KOPT-K1 (cell line): ENCODE results near the gene SYMPK.

ENCODE experiments used
- H3K27ac ChIP-seq: fragments of 200-600 bp; sonication (generic); 2 replicates; pipeline ENCODE4 v1.5.1; 2016; ENCODE audit warnings: antibody characterized with exemption, mild to moderate bottlenecking, low read depth, low read length; ENCODE audit not compliant: poor library complexity, severe bottlenecking
- H3K36me3 ChIP-seq: fragments of 200-600 bp; sonication (generic); 2 replicates; pipeline ENCODE4 v1.5.1; 2017; ENCODE audit warnings: antibody characterized with exemption, mild to moderate bottlenecking, low read length, moderate library complexity; ENCODE audit not compliant: insufficient read depth
- H3K9me3 ChIP-seq: fragments of 200-600 bp; sonication (generic); 2 replicates; pipeline ENCODE4 v1.5.1; 2017; ENCODE audit warnings: antibody characterized with exemption, low read length, mild to moderate bottlenecking; ENCODE audit not compliant: insufficient read depth, poor library complexity, severe bottlenecking

SYMPK gene

DNA sequence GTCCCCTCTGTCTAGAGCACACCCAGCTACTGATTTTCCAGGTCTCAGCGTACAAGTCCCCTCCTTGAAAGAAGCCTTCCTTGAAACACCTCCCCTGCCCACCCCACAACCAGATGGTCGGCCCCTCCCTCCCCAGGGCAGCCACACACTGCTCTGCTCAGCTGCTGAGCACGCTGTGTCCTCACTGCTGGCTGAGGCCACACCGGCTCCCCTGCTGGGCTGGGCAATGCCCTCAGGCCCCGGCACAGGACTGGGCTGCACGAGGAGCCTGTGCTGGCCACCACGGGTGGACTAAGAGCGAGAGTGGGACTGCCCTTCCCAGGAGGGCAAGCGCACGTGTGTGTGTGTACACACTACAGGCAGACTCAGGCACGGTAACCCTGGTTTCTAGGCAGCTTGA, 36.0 kb downstream of the SYMPK start:
- Histone ChIP-seq H3K27ac (no peak overlapping the region), H3K36me3 (peaks cover 97% of the 10 kb centered on the region), H3K9me3 (no peaks in the 10 kb centered on the region)

DNA sequence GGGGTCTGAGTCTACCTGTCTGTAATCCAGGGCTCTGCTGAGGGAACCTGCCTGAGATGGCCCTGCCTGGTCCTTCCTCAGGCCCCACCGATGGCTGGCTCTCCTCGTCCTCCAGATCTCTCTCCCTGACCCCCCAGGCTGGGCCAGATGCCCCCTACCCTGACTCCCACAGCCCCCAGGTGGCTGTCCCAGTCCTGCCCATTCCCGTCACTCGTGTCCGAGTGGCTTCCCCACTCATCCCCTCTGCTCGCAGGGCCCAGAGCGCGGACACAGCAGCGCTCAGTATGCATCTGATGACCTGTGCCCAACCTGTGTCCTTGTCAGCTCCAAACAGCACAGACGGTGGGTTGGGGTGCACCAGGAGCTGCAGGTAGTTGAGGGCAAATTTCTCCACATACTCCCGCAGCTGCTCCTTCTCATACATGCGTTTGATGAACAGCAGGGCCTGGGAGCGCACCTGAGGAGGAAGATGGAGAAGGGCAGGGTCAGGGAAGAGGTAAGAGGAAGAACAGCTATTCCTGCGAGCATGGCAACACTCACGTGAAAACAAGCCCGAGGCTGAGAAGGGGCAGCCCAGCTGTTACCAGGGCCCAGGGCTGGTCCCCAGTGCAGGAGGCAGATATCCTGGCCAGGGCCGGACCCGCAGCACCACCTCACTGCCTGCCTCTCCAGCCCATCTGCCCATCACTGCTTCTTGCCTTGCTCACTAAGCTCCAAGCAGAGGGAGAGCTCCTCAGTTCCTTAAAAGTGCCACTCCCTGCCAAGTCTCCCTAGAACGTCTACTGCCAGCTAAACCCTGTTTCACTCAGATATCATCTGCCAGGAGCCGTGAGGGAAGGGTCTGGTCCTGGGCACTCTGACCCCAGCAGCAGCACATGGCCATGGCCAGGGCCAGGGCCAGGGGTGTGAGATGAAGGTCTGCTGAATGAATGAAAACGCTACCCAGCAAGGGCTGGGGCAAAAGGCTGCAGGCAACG, 36.7 kb downstream of the SYMPK start:
- Histone ChIP-seq H3K27ac (no peak overlapping the region), H3K36me3 (peaks cover 97% of the 10 kb centered on the region), H3K9me3 (no peaks in the 10 kb centered on the region)

DNA sequence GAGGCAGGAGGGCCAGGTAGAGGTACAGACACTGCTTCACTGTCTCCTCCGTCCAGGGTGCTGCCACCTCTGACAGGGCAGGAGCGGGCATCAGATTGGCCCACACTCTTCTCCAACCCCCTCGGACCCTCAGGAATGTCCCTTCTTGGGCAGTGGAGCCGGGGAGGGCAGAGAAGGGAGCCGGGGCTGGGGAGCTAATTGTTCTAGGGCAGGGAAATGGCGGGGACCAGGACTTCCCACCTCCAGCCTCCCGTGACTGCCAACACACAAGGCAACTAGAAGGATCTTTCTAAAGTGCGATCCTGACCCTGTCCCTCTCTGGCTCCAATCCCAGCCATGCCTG, 37.7 kb downstream of the SYMPK start:
- Histone ChIP-seq H3K36me3 (peaks cover 98% of the 10 kb centered on the region), H3K9me3 (no peaks in the 10 kb centered on the region), H3K27ac (peak overlapping the region; percentile 57)

DNA sequence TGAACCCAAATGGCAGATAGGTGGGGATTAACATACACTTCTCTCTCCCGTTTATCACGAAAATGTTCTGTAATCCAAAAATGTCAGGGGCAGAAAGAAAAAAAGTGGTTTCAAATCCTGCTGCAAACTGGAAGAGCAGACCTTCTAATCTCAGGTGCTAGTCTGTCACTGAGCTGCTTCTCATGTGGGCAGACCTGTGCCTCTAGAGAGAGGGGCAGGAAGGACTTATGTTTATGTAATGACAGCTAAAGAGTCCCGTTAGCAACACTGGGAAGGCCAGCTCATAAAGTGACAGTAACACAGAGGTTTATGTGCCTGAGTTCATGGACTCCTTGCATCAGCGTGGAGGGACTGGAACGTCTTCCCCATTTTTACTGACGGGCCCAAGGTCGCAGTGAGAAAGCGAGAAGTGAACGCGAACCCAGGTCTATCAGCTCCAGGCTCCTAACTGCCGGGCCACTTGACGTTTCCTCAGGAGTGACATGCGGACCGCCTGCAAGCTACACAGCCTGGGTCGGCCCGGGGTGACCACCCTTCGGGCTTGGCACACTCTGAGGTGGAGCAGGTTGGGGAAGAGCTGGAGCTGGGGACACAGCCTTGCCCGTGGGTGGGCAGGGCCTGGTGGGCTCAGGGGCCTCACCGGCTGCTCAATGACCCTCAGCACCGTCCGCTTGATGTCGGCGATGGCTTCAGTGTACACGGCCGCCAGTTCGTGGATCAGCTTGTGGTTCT, 38.2 kb downstream of the SYMPK start:
- Histone ChIP-seq H3K36me3 (peaks cover 98% of the 10 kb centered on the region), H3K9me3 (no peaks in the 10 kb centered on the region), H3K27ac (peak overlapping the region; percentile 57)

DNA sequence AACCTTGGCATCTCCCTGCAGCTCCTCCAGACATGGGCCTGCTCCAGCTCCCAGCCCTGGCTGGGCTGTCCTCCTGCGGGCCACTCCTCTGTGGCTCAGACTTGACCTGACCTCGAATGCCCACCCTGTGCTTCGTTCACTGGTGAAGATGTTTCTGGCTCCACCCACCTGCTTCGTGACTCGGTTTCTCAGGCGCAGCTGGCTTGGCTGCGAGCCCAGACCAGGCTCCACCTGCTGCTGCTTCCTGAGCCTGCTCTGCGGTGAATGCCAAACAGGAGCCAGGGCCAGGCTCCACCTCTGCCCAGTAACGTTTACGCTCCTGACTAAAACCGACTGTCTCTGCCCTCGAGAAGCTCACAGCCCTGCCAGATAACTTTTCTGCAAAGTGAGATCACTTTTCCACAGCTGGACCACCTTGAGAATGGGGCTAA, 38.9 kb downstream of the SYMPK start:
- Histone ChIP-seq H3K36me3 (peaks cover 98% of the 10 kb centered on the region), H3K27ac (peak overlapping the region; percentile 57), H3K9me3 (no peaks in the 10 kb centered on the region)

DNA sequence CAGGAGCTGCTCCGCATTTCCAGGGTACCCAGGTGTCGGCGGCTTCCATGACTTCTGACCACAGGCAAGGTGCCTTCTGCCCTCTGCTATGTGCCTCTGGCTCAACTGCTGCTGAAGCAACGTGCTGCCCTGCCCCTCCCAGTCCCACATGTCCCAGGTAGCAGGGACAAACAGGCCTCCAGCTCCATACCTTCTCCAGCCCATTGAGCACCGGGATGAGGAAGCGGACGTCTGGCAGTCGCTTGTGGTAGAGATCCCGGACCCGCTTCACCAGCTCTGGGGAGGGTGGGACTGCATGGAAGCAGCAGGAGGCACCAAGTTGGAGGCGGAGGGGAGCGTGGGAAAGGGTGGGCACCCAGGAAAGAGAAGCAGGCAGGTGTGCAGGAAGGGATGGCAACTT, 39.8 kb downstream of the SYMPK start:
- no peak overlapping the region for H3K27ac ChIP-seq
- H3K9me3 ChIP-seq = no peaks in the 10 kb centered on the region
- H3K36me3 ChIP-seq = peaks cover 91% of the 10 kb centered on the region

DNA sequence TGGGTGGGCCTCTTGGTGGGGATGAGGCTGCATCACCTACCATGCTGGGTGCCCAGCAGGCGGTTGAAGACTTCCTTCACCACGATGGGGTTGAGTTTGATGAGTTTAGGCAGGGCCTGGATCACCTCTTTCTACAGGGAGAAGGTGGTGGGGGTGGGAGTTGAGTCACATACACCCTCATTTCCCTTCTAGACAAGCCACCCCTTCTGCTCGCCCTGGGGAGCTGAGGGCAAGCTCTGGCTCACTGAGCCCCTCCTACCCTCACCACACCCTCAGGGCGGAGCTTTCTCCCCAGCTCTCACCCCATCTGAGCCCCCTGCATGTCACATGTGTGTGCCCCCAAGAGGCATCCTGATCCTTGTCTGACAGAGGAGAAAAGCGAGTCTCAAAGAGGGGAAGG, 40.2 kb downstream of the SYMPK start:
- Histone ChIP-seq H3K9me3 (no peaks in the 10 kb centered on the region), H3K36me3 (peaks cover 86% of the 10 kb centered on the region), H3K27ac (no peak overlapping the region)

DNA sequence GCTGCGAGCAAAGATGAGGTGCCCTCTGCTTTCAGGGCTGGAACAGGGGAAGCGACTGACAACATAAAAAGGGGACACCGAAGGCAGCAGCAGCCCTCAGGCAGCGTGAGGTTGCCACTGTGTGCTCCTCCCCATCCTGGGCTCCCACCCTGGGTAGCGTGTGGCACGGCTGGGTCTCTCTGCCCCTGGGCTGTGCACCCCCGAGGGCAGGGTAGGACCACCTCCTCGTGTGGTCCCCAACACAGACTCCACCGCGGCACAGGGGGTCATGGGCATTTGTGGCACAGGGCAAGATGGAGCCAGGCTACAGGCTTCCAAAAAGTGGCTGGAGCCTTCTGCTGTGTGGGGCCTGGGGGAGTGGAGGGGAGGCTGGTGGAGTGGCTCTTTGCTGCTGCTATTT, 41.4 kb downstream of the SYMPK start:
- Histone ChIP-seq H3K36me3 (peaks cover 75% of the 10 kb centered on the region), H3K9me3 (no peaks in the 10 kb centered on the region), H3K27ac (no peak overlapping the region)

DNA sequence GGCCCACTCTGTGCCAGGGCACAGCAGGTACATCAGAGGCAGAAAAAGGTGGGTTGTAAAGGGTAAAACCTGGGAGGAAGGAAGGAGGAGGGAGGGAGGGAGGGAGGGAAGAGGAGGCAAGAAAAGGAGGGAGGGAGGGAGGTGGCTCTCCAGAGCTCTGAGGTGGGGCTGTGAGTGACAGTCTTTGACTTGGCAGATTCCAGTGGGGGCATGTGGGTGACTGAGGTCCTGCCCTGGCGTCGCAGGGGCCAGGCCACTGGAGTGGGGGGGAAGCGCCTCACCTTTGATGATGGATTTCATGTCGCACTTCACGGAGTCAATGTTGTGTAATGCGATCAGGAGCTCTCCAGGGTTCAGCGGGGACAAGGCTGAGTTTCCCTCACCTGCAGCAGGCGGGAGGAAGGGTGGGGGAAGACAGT, 41.8 kb downstream of the SYMPK start:
- peaks cover 72% of the 10 kb centered on the region for H3K36me3 ChIP-seq
- no peak overlapping the region for H3K27ac ChIP-seq
- H3K9me3 ChIP-seq = no peaks in the 10 kb centered on the region

DNA sequence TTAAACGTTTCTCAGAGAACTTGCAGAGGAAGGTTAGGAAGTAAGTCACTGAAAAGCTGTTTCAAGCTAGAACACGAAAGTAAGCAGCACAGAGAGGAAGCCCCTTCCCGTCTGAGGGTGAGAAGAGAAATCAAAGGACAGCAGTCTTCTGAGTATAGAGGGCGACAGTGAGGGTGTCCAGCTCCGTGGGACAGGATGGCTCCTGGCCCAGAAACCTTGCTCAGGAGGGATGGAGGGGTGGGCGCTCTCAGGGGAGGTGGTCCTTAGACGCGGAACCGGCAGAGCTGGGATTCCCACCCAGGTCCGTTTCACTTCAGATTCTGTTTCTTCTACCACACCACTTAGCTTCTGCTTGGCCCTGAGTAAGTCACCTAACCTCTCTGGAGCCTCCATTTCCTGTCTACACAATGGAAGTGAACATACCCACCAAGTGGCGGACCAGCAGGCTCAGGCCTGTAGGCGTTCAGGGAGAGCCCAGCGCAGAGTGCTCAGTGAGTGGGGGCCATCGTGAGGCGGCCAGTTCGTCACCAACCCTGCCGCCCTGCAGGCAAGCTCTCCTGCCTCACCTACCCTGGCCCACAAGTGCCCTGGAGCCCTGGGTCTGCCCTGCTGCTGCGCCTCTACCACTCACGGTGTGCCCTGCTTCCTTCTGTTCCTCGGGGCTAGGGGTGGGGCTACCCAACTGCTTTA, 42.4 kb downstream of the SYMPK start:
- Histone ChIP-seq H3K9me3 (no peaks in the 10 kb centered on the region), H3K36me3 (peaks cover 72% of the 10 kb centered on the region), H3K27ac (no peak overlapping the region)

DNA sequence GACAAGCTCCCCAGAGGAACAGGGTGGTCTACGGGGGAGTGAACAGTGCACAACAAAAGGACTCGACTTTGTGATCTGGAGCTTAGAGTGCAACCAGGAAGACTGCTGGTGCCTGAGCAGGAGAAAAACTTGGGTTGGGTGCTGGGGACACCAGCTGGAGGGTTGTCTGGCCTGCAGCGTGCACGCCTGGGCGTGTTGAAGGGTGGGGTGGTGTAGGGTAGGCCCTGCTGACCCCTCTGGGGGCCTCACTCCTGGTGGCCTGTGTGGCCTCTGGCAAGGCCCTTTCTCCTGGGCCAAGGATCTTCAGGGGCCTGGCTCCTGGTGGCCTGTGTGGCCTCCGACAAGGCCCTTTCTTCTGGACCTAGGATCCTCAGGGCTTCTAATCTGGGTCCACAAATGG, 43.2 kb downstream of the SYMPK start:
- H3K36me3 ChIP-seq = peaks cover 68% of the 10 kb centered on the region

DNA sequence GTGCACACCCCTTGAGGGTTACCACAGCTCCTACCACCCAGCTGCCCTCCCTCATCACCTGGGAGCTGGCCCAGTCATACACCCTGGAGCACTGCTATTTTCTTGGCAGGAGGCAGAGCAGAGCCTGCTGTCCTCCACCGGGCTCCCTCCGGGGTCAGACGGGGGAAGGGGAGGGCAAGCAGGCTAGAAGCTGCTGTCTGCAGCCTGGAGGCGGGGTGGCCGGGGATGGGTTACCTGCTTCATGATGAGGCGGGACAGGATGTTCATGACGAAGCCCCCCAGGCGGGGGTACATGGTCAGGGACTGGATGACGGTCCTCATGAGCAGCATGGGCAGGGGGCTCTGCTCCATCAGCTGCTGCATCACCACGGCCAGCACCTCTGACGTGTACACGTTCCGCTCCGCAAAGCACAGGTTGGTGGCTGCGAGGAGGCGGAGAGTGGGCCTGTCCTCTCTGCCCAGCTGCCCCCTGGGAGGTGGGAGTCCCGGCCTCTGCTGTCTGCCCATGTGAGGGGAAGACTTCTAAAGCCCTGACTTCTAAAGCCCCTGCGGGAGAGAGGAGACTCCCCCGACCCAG, 45.1 kb downstream of the SYMPK start:
- H3K36me3 ChIP-seq = peaks cover 57% of the 10 kb centered on the region
- H3K27ac ChIP-seq = no peak overlapping the region
- H3K9me3 ChIP-seq = no peaks in the 10 kb centered on the region

More for the DNA sequence above, 43.2 kb downstream of the SYMPK start:
- no peaks in the 10 kb centered on the region for H3K9me3 ChIP-seq
- no peak overlapping the region for H3K27ac ChIP-seq

DNA sequence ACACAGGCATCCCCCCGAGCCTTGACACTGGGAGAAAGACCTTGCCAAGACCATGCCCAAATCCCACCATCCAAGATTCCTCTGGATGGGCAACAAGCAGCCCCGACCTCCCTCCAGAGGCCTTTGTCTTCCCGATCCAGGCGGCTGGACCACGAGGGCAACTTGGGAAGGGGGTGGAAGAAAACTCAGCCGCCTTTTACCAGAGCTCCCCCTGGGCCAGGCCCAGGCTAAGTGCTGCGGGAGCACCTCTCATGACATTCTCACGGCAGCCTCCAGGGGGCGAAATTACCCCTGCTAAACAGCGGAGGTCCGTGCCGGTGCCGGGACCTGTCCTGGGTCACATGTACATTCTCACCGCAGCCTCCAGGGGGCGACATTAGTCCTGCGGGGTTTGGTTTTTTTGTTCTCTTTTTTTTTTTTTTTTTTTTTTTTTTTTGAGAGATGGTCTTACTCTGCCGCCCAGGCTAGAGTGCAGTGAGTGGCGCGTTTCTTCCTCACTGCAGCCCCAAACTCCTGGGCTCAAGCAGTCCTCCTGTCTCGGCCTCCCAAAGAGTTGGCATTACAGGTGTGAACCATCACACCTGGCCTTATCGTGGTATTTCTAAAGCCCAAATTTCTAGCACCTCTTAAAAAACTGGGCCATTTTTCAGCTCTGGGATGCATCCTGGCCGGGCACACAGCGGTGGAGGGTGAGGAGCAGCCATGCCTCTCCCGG, 45.8 kb downstream of the SYMPK start:
- Histone ChIP-seq H3K27ac (no peak overlapping the region), H3K36me3 (peaks cover 51% of the 10 kb centered on the region), H3K9me3 (no peaks in the 10 kb centered on the region)

DNA sequence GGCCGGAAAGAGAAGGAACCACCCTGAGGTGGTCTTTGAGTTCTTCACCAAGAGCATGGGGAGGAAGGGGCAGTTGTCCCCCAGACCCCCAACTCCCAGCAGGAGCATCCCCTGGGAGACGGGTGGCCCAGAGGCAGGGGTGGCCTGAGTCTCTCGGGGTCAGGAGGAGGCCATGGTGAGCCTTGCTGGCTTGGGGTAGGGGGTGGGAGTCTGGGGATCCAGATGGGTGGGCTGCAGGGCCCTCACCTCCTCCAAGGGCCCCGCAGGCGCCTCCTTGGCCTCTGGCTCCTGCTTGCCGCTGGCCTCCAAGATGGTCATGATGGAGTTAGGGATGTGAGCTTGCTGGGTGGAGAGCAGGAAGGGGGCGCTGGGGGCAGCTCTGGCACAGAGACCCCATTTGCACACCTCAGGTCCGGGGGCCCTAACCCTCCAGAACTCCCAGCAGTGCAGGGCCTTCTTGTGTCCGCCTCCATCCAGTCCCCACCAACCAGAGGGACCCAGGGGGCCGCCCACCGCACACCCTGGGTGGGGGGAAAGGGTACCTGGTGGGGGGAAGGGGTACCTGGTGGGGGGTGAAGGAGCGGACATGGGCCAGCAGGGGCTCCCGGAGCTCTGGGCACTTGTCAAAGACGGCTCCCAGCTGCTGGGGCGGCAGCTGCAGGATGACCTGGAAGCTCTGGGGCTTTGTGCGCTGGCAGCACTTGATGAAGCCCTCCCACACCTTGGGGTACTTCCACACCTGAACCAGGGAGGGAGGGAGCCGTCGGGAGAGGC, 46.5 kb downstream of the SYMPK start:
- Histone ChIP-seq H3K36me3 (peaks cover 44% of the 10 kb centered on the region), H3K9me3 (no peaks in the 10 kb centered on the region), H3K27ac (no peak overlapping the region)
